ENCODE results near the gene KDM5A. TPM values are rescaled to one million over a fixed set of nuclear protein-coding genes. Genes with fewer than 3 reads are reported as not detected.
"Not testable (repeated sequence)": the region's sequence is repeated elsewhere in the genome, so short reads cannot be mapped to it uniquely, and the experiment has no call there.

The KDM5A gene
- total RNA-seq, 1 donor from 2014 or later = 32.5 TPM

- no peak for DNase-seq (ENCODE audit: low read depth)
- H3K4me3 ChIP-seq (ENCODE audit: low read depth, low read length) = peak overlapping the region; percentile 98
- TF ChIP-seq, protein P1, sequence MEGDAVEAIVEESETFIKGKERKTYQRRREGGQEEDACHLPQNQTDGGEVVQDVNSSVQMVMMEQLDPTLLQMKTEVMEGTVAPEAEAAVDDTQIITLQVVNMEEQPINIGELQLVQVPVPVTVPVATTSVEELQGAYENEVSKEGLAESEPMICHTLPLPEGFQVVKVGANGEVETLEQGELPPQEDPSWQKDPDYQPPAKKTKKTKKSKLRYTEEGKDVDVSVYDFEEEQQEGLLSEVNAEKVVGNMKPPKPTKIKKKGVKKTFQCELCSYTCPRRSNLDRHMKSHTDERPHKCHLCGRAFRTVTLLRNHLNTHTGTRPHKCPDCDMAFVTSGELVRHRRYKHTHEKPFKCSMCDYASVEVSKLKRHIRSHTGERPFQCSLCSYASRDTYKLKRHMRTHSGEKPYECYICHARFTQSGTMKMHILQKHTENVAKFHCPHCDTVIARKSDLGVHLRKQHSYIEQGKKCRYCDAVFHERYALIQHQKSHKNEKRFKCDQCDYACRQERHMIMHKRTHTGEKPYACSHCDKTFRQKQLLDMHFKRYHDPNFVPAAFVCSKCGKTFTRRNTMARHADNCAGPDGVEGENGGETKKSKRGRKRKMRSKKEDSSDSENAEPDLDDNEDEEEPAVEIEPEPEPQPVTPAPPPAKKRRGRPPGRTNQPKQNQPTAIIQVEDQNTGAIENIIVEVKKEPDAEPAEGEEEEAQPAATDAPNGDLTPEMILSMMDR (conservative IDR thresholded peaks at IDR 0.05; ENCODE audit: low read depth, low read length) = no peak
Observed at GRCh38 chr12:400828-401227, 11.7 kb upstream of the KDM5A start.

DNA sequence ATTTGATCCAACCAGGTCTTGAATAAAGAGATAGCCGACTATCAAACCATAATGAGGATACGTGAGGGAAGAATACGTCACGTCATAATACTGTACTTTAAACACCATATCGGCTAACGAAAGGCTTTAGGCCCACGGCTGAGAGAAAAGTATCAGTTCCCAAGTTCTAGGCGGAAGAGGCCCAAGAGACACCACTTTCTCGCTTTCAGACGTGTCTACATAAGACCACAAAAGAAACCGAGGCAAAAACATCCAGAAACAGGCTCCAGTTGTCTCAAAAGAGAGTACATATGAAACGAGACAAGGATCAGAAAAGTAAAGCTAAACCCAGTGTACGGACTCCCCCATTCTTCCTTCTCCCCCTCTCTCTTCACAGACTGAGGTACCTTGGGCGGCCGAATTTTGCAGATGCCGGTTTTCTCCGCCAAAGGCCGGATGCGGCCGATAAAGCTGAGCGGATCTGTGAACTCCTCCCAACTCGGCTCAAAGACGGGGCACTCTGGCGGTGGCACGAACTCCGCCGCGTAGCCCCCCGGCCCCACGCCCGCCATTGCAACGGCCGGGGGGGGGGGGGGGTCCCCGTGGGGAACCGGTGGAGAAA, 479 bp downstream of the KDM5A start:
- DNase-seq (ENCODE audit: low read depth) = no peak
- TF ChIP-seq, protein P1 (conservative IDR thresholded peaks at IDR 0.05; ENCODE audit: low read depth, low read length) = no peak
- H3K4me3 ChIP-seq (ENCODE audit: low read depth, low read length) = peak overlapping the region; percentile 77

GRCh38 chr12:388012-388411, 1.1 kb downstream of the KDM5A start:
- TF ChIP-seq, protein P1 (conservative IDR thresholded peaks at IDR 0.05; ENCODE audit: low read depth, low read length) = no peak

GRCh38 chr12:386651-387050, 2.5 kb downstream of the KDM5A start:
- TF ChIP-seq, protein P1 (conservative IDR thresholded peaks at IDR 0.05; ENCODE audit: low read depth, low read length) = no peak
- H3K4me3 ChIP-seq (ENCODE audit: low read depth, low read length) = peak overlapping the region; percentile 77
- no peak for DNase-seq (ENCODE audit: low read depth)

More at GRCh38 chr12:388012-388411, 1.1 kb downstream of the KDM5A start:
- peak overlapping the region; percentile 77 for H3K4me3 ChIP-seq (ENCODE audit: low read depth, low read length)
- DNase-seq (ENCODE audit: low read depth) = no peak

- not testable (repeated sequence) for DNase-seq (ENCODE audit: low read depth); H3K4me3 ChIP-seq (ENCODE audit: low read depth, low read length)
Observed at GRCh38 chr12:370739-371485, 18.2 kb downstream of the KDM5A start.

DNA sequence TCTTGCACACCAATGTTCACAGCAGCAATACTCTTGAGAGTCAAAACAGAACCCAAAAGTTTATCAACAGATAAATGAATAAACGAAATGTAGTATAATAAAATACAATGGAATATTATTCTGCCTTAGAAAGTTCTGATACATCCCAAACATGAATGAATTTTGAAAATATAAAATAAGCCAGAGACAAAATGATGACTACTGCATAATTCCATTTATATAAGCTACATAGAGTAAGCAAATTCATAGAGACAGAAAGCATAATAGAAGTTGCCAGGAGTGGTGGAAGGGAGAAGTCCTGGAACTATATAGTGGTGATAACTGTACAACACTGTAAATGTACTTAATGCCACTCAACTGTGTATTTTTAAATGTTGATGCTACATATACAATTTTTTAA, 21.1 kb downstream of the KDM5A start:
- TF ChIP-seq, protein P1 (conservative IDR thresholded peaks at IDR 0.05; ENCODE audit: low read depth, low read length) = no peak
- DNase-seq (ENCODE audit: low read depth) = no peak

DNA sequence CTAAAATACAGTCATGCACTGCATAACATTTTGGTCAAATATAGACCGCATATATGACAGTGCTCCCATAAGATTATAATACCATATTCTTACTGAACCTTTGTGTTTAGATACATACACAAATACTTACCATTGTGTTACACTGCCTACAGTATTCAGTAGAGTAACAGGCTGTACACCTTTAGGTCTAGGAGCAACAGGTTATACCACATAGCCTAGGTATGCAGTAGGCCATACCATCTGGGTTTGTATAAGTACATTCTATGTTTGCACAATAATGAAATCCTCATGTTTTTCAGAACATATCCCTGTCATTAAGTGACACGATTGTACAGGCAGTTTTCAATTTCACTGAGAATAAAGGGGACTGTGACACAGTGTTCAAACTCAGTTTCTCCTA, 22.3 kb downstream of the KDM5A start:
- DNase-seq (ENCODE audit: low read depth) = no peak
- no peak overlapping the region for H3K4me3 ChIP-seq (ENCODE audit: low read depth, low read length)
- TF ChIP-seq, protein P1 (conservative IDR thresholded peaks at IDR 0.05; ENCODE audit: low read depth, low read length) = no peak

More for the DNA sequence above, 21.1 kb downstream of the KDM5A start:
- H3K4me3 ChIP-seq (ENCODE audit: low read depth, low read length) = no peak overlapping the region
